ENCODE measurements around the gene NFS1.

NFS1 gene

GRCh38 chr20:35632539-35633115 is 66.5 kb downstream of the NFS1 start:
- H3K9me3 Mint-ChIP-seq: no peaks in the 10 kb centered on the region
- H3K4me3 Mint-ChIP-seq: no peak overlapping the region
- H3K4me1 Mint-ChIP-seq: peaks cover 16% of the 10 kb centered on the region
- no peak for DNase-seq
- peaks cover 55% of the 10 kb centered on the region for H3K36me3 Mint-ChIP-seq (ENCODE audit: low read depth)
- TF ChIP-seq, protein P1, sequence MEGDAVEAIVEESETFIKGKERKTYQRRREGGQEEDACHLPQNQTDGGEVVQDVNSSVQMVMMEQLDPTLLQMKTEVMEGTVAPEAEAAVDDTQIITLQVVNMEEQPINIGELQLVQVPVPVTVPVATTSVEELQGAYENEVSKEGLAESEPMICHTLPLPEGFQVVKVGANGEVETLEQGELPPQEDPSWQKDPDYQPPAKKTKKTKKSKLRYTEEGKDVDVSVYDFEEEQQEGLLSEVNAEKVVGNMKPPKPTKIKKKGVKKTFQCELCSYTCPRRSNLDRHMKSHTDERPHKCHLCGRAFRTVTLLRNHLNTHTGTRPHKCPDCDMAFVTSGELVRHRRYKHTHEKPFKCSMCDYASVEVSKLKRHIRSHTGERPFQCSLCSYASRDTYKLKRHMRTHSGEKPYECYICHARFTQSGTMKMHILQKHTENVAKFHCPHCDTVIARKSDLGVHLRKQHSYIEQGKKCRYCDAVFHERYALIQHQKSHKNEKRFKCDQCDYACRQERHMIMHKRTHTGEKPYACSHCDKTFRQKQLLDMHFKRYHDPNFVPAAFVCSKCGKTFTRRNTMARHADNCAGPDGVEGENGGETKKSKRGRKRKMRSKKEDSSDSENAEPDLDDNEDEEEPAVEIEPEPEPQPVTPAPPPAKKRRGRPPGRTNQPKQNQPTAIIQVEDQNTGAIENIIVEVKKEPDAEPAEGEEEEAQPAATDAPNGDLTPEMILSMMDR (IDR thresholded peaks at IDR 0.05): no peak
- H3K27me3 Mint-ChIP-seq (ENCODE audit: low read depth, poor library complexity): no peaks in the 10 kb centered on the region
- peak overlapping the region; percentile 96 for H3K27ac Mint-ChIP-seq

- Mint-ChIP-seq H3K4me3 (no peak overlapping the region), H3K4me1 (peaks cover 3% of the 10 kb centered on the region), H3K36me3 (ENCODE audit: low read depth) (peaks cover 61% of the 10 kb centered on the region), H3K9me3 (no peaks in the 10 kb centered on the region), H3K27me3 (ENCODE audit: low read depth, poor library complexity) (no peaks in the 10 kb centered on the region), H3K27ac (no peak overlapping the region)
- DNase-seq: no peak
- TF ChIP-seq, protein P1 (IDR thresholded peaks at IDR 0.05): no peak
These were observed 68.5 kb downstream of the NFS1 start for GRCh38 chr20:35630636-35631035.

DNA sequence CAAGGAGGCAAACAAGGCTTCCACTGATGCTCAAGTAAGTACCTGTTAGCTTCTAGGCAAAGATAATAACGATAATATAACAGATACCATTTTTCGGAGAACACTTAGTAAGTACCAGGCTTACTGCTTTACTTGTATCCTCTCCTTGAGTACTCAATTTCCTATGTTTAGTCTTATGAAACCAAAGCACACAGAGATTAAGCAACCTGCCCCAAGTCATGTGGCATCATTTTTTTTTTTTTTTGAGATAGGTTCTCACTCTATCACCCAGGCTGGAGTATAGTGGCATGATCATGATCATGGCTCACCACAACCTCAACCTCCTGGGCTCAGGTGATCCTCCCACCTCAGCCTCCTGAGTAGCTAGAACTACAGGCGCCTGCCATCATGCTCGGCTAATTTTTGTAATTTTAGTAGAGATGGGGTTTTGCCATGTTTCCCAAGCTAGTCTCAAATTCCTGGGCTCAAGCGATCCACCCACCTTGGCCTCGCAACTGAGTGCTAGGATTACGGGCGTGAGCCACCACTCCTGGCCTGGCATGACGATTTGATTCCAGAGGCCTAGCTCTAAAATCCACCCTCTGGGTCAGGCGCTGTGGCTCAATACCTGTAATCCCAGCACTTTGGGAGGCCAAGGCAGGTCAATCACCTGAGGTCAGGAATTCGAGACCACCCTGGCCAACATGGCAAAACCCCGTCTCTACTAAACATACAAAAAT is 69.6 kb downstream of the NFS1 start:
- TF ChIP-seq, protein P1 (IDR thresholded peaks at IDR 0.05): no peak
- H3K36me3 Mint-ChIP-seq (ENCODE audit: low read depth): peaks cover 61% of the 10 kb centered on the region
- H3K4me1 Mint-ChIP-seq: no peaks in the 10 kb centered on the region
- no peak overlapping the region for H3K4me3 Mint-ChIP-seq
- no peaks in the 10 kb centered on the region for H3K27me3 Mint-ChIP-seq (ENCODE audit: low read depth, poor library complexity)
- no peak for DNase-seq
- H3K27ac Mint-ChIP-seq: no peak overlapping the region
- no peaks in the 10 kb centered on the region for H3K9me3 Mint-ChIP-seq

GRCh38 chr20:35627121-35627520 is 72.0 kb downstream of the NFS1 start:
- H3K27ac Mint-ChIP-seq: no peak overlapping the region
- H3K4me1 Mint-ChIP-seq: no peaks in the 10 kb centered on the region
- no peaks in the 10 kb centered on the region for H3K27me3 Mint-ChIP-seq (ENCODE audit: low read depth, poor library complexity)
- no peaks in the 10 kb centered on the region for H3K9me3 Mint-ChIP-seq
- peaks cover 66% of the 10 kb centered on the region for H3K36me3 Mint-ChIP-seq (ENCODE audit: low read depth)
- no peak for DNase-seq
- no peak overlapping the region for H3K4me3 Mint-ChIP-seq
- TF ChIP-seq, protein P1 (IDR thresholded peaks at IDR 0.05): no peak

- TF ChIP-seq, protein P1 (IDR thresholded peaks at IDR 0.05): no peak
- no peak for DNase-seq
- H3K4me1 Mint-ChIP-seq: no peaks in the 10 kb centered on the region
- no peak overlapping the region for H3K4me3 Mint-ChIP-seq
- peak overlapping the region; percentile 90 for H3K27ac Mint-ChIP-seq
- no peaks in the 10 kb centered on the region for H3K9me3 Mint-ChIP-seq
- H3K27me3 Mint-ChIP-seq (ENCODE audit: low read depth, poor library complexity): no peaks in the 10 kb centered on the region
- peaks cover 66% of the 10 kb centered on the region for H3K36me3 Mint-ChIP-seq (ENCODE audit: low read depth)
These were observed 72.7 kb downstream of the NFS1 start for GRCh38 chr20:35626386-35627001.
